Panc1 (cell line): ENCODE results near the gene RFX2. TPM values are rescaled to one million over a fixed set of nuclear protein-coding genes. Genes with fewer than 3 reads are reported as not detected.

Experiments
- ATAC-seq: fragments of 200-7000 bp; cut with Tn5 transposase; 2 replicates; pipeline ENCODE4 v1.9.1; 2020; ENCODE audit warnings: mild to moderate bottlenecking, moderate library complexity
- BruUV-seq: library from RNA; stranded (reverse); fragments of 400-500 nt; replicated peaks from 2 replicates; lab custom pipeline; 2021; lab: Mats Ljungman, UMichigan
- CTCF ChIA-PET: fragments of 300-600 bp; sonication (Branson Sonifier 250); formaldehyde crosslinking; loops from one replicate; lab custom pipeline; 2022; ENCODE audit warnings: antibody characterized with exemption; lab: Charles Lee
- POLR2A ChIA-PET: fragments of 300-600 bp; sonication (Branson Sonifier 250); formaldehyde crosslinking; loops from one replicate; lab custom pipeline; 2022; ENCODE audit warnings: antibody characterized with exemption; lab: Charles Lee
- DNase-seq: peaks from one replicate; pipeline ENCODE4 v3.0.0-alpha.2; 2010; ENCODE audit warnings: low read depth, low spot score
- H3K27ac ChIP-seq: 2 replicates; pipeline ENCODE4 v1.5.1; 2011; ENCODE audit warnings: mild to moderate bottlenecking, low read length, inconsistent platforms
- H3K27me3 ChIP-seq: fragments of 200-500 bp; sonication (Bioruptor generic); 2 replicates; pipeline ENCODE4 v1.6.0; 2014; ENCODE audit warnings: low read length, inconsistent platforms; ENCODE audit not compliant: control insufficient read depth, insufficient read depth
- H3K36me3 ChIP-seq: fragments of 200-500 bp; sonication (Bioruptor generic); 2 replicates; pipeline ENCODE4 v1.5.1; 2014; ENCODE audit warnings: inconsistent platforms, mild to moderate bottlenecking, low read length, moderate library complexity; ENCODE audit not compliant: control insufficient read depth, insufficient read depth
- H3K4me1 ChIP-seq: 2 replicates; pipeline ENCODE4 v1.5.1; 2011; ENCODE audit warnings: inconsistent platforms, mild to moderate bottlenecking, low read length, moderate library complexity; ENCODE audit not compliant: control insufficient read depth, insufficient read depth
- H3K4me3 ChIP-seq, 2 experiments: 2 replicates each; pipeline ENCODE4 v1.5.1; 2011 to 2012; ENCODE audit warnings: low read depth in 2 of 2, low read length in 2 of 2, mild to moderate bottlenecking in 2 of 2, inconsistent platforms in 1 of 2, moderate library complexity in 1 of 2
- H3K9me3 ChIP-seq: fragments of 200-500 bp; sonication (Bioruptor generic); 2 replicates; pipeline ENCODE4 v1.5.1; 2014; ENCODE audit warnings: low read depth, mild to moderate bottlenecking, inconsistent platforms, low read length, moderate library complexity; ENCODE audit not compliant: control insufficient read depth, insufficient read depth
- POLR2AphosphoS5 ChIP-seq: IDR thresholded peaks from 2 replicates; pipeline ENCODE4 v1.6.1; 2012; ENCODE audit warnings: mild to moderate bottlenecking, low read depth, low read length, moderate library complexity
- REST ChIP-seq, 2 experiments: IDR thresholded peaks; 2 replicates each; pipeline ENCODE4 v1.6.1; 2011 to 2012; ENCODE audit warnings: low read depth in 2 of 2, control low read depth in 1 of 2, low read length in 1 of 2, mild to moderate bottlenecking in 1 of 2, moderate library complexity in 1 of 2; ENCODE audit not compliant: insufficient read depth in 1 of 2
- SIN3A ChIP-seq: IDR thresholded peaks from 2 replicates; pipeline ENCODE4 v1.6.1; 2012; ENCODE audit warnings: low read depth, mild to moderate bottlenecking, low read length, moderate library complexity, borderline replicate concordance; ENCODE audit not compliant: insufficient read depth
- TCF7L2 ChIP-seq: IDR thresholded peaks from 2 replicates; pipeline ENCODE4 v1.6.1; 2011; ENCODE audit warnings: mild to moderate bottlenecking, low read depth, low read length, inconsistent platforms
- in situ Hi-C: cut with HindIII; loops from 2 replicates; pipeline ENCODE4 v1.10.0; 2016; ENCODE audit warnings: low sequenced_read_pairs, low pct_unique_long_range_greater_than_20kb
- intact Hi-C: fragments of 100-400 bp; cut with micrococcal nuclease; formaldehyde crosslinking; loops from one replicate; pipeline ENCODE4 v1.10.0; 2022; ENCODE audit not compliant: unreplicated experiment
- total RNA-seq: library from RNA; stranded (reverse); gene quantifications from one replicate; pipeline ENCODE4 v1.2.1, GENCODE V29; 2021; ENCODE audit not compliant: unreplicated experiment
- TF ChIP-seq, protein P1 (sequence below): fragments of 450-650 bp; IDR thresholded peaks from 2 replicates; pipeline ENCODE4 v1.5.1; 2017; ENCODE audit warnings: mild to moderate bottlenecking

Gene RFX2
- total RNA-seq, 1 experiment from 2014 or later = 8.0 TPM

DNA sequence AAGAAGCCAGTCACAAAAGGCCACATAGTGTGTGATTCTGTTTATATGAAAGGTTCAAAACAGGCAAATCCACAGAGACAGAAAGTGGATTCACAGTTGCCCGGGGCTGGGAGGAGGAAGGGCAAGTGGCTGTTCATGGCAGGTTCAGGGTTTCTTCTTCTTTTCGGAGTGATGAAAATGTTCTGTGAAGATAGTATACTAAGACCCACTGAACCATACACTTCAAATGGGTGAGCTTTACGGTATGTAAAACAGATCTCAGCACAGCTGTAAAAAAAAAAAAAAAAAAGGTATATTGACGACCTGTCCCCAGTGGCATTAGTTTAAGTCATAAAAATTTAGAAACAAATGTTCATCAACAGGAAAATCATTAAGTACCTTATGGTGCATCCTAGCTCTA is 32.2 kb downstream of the RFX2 start:
- in situ Hi-C loops = no loop called here
- intact Hi-C loops = no loop called here

GRCh38 chr19:6076675-6077463 is 33.4 kb downstream of the RFX2 start:
- POLR2A ChIA-PET = no interaction called here
- no TSS peak for BruUV-seq
- in situ Hi-C loops = no loop called here
- ATAC-seq = no peak
- Histone ChIP-seq H3K4me1 (no peaks in the 10 kb centered on the region), H3K27me3 (no peaks in the 10 kb centered on the region), H3K36me3 (no peaks in the 10 kb centered on the region), H3K27ac (peak overlapping the region; percentile 51; the same call in 1 of the 2 replicates), H3K4me3 (no peak overlapping the region), H3K9me3 (no peaks in the 10 kb centered on the region)
- CTCF ChIA-PET = no interaction called here
- DNase-seq = no peak
- TF ChIP-seq, protein P1, sequence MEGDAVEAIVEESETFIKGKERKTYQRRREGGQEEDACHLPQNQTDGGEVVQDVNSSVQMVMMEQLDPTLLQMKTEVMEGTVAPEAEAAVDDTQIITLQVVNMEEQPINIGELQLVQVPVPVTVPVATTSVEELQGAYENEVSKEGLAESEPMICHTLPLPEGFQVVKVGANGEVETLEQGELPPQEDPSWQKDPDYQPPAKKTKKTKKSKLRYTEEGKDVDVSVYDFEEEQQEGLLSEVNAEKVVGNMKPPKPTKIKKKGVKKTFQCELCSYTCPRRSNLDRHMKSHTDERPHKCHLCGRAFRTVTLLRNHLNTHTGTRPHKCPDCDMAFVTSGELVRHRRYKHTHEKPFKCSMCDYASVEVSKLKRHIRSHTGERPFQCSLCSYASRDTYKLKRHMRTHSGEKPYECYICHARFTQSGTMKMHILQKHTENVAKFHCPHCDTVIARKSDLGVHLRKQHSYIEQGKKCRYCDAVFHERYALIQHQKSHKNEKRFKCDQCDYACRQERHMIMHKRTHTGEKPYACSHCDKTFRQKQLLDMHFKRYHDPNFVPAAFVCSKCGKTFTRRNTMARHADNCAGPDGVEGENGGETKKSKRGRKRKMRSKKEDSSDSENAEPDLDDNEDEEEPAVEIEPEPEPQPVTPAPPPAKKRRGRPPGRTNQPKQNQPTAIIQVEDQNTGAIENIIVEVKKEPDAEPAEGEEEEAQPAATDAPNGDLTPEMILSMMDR = no peak
- no peak for TF ChIP-seq SIN3A
- no peak for TF ChIP-seq TCF7L2
- no peak for TF ChIP-seq POLR2AphosphoS5
- no peak for TF ChIP-seq REST (IDR thresholded peaks at IDR 0.05; ENCODE audit: insufficient read depth in 1 of 2, low read depth in 2 of 2, low read length in 1 of 2)
- intact Hi-C loops = no loop called here

More for the DNA sequence above, 32.2 kb downstream of the RFX2 start:
- ChIA-PET POLR2A (no interaction called here), CTCF (no interaction called here)
- no peaks in the 10 kb centered on the region for H3K4me1 ChIP-seq
- DNase-seq (no peak), ATAC-seq (no peak)
- TF ChIP-seq, protein P1 = no peak
- TF ChIP-seq SIN3A (no peak), REST (IDR thresholded peaks at IDR 0.05; ENCODE audit: insufficient read depth in 1 of 2, low read depth in 2 of 2, low read length in 1 of 2) (no peak), POLR2AphosphoS5 (no peak), TCF7L2 (no peak)
- BruUV-seq = no TSS peak
- H3K36me3 ChIP-seq = no peaks in the 10 kb centered on the region
- no peaks in the 10 kb centered on the region for H3K9me3 ChIP-seq
- H3K4me3 ChIP-seq = no peak overlapping the region
- H3K27ac ChIP-seq = no peak overlapping the region
- H3K27me3 ChIP-seq = no peaks in the 10 kb centered on the region
